GM18511 (cell line): ENCODE results near the gene CBLN3.

ENCODE experiments used
- ATAC-seq: cut with Tn5 transposase; IDR thresholded peaks from one replicate; pipeline ENCODE4 v1.9.1; 2021; ENCODE audit warnings: mild to moderate bottlenecking, moderate library complexity; ENCODE audit not compliant: unreplicated experiment

The CBLN3 gene

DNA sequence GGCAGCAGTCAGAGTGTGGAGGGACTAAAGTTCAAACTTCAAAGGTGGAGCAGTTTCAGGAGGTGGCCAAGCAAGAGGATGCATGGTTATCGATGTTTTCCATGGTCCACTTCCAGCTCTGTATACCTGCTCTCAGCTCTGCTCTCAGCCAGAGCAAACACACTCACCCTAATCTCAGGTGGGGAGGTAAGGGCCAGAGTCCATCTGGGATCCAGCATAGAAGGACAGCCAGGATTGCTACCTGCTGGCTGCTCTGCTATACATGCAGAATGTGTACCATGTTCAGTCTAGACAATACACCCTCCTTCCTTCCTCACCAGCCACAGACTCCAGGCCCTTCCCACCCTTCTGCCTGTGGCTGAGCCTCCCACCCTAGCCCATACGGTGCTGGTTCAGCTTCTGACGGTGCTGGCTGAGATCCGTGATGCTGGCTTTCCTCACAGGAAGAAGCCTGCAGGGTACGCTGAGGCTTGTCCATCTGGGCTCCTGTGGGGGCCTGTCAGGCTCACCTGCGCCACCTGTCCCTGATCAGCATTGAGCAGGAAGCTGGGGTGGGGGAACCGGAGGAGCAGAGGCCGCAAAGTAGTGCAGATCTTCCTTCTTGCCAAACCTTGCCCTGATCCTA, 2.4 kb downstream of the CBLN3 start:
- no peak for ATAC-seq

DNA sequence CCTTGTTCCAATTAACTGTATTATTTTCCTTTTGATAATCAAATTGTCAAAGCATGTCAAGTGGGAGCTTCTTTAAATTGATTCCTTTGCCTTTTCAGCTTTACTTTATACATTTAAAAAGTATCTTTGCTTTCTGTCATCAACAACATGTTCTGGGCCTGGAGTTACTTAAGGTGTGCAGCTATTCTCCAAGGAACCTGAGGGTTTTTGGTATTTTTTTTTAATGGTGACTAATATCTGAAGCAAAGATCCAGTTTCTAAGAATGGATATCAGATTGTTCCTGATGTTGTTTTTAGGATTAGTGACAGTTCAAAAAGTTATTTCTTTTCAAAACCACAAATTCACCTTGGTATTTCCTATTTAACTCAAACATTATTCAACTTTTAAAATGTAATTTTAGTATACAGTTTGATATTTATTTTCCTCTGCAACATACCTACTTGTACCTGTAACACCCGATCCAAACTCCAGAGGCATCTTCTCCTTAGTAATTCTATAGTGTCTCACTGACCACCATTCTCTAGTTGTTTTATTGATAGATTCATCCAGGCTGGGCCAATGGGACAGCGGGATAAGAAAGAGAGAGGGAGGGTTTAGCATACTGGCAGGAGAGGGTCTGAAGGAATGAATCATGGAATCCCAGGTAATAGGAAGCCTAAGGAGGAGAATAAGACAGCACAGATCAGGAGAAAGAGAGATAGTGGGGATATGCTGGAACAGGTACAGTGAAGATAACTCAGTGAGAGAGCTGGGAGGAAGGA, 3.1 kb downstream of the CBLN3 start:
- no peak for ATAC-seq

DNA sequence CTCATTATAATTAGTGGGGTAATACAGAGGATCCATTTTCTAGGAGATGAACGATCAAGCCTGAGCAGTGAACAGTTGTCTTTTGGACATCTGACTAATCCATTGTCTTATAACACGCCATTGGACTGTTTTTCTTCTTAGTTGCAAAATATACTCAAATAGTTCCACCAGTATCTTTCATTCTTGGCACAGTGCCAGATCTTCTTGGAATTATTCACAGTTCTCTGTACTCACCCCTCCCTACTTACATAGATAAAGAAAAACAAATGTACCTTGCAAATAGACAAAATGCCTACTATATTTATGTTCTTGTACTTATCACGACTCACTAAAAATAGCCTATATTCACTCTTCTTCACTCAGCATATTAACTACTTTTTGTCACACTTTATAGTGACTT, 3.8 kb downstream of the CBLN3 start:
- no peak for ATAC-seq

DNA sequence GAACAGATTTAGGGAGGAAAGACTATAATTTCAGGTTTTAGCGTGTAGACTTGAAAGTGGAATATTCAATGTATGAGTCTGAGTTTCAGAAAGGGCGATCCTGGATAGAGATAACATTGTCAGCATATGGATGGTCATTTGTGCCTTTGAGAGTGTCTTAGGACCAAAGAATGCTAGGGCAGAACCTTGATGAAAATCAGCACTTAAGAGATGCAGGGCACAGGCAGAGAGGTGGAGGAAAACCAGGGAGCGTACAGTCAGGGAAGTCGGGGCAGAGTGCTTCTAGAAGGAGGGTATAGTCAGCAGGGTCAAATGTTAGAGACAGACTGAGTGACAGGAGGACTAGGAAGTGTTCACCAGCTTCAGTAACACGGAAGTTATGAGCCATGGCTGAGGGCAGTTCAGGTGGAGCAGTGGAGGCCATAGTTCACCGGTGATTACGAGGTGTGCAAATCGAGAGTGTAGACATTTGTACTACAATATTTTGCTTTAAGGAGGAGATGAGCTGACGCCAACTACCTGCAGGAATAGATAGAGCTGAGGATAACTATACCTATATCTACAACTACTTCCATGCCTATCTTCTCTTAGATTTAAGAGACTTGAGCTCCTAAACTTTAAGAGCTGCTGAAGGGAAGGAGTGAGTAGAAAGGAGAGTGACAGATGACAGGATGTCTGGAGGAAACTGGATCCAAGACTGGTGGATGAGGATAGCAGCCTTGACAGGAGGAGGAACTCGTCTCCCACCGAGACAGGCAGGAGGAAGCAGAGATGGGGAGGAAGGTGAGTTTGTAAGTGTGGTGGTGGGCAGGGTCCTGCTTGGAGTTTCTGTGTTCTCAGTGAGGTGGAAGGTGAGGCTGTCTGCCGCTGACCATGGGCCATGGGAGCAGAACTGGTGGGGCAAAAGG, 6.5 kb downstream of the CBLN3 start:
- ATAC-seq = no peak

DNA sequence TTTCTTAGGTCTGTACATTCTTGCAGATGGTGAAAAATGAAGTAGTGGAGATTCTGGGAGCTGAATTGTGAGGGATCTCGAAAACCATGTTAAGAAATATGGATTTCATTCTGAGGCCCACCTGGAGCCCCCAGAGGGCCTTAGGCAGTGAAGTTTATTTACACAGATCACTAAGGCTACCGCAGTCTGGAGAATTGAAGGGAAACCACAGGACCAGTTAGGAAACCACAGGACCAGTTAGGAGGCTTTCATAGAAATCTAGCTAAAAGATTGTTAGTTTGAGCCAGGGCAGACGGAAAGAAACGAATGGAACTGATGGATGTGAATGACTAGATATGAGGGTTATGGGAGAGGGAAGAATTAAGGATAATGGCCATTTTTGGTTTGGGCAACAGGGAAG, 7.2 kb downstream of the CBLN3 start:
- no peak for ATAC-seq

DNA sequence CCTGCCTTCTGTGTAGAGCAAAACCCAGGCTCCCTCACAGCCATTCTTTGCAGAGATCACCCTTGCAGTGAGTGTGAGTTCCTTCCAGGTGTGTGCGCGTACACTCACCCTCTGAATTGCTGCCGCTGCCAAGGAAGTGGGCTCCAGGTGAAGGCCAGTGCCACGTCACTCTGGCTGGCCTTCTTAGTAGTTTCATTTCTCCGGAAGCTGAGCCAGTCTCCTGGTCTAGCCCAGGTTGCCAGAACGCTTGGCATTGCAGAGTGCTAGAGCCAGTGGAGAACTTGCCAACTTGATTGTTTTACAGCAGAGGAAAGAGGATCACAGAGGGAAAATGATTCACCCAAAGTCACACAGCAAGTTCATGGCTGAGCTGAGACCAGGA, 11.0 kb downstream of the CBLN3 start:
- no peak for ATAC-seq

DNA sequence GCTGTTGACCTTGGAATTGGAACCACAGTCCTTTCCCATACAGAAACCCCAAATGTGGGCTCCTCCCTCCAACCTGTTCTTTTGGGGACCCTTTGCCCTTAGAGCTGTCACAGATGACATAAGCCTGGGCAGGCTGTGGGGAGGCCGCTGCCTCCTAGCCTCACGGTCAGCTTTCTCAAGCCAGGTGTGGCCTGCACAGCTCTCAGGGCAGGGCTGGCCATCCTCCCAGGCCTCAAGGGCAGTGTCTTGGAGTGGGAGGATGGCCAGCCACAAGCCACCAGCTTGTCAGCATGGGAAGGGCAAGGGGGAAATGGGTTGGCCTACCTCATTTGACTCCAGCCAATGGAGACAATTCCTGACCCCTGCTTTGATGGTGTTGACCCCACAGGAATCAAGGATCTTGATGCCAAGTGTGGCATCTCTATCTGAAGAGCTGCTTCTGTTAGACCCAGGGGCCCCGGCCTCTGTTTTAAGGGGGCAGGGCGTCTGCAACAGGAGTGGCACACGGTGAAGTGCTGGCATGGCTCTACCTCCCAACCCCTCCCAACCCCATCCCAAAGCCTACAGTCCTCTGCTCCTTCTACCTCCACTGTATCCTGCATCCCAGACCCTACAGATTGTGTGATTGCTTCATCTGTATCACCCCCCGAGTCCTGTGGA, 11.5 kb downstream of the CBLN3 start:
- no peak for ATAC-seq

DNA sequence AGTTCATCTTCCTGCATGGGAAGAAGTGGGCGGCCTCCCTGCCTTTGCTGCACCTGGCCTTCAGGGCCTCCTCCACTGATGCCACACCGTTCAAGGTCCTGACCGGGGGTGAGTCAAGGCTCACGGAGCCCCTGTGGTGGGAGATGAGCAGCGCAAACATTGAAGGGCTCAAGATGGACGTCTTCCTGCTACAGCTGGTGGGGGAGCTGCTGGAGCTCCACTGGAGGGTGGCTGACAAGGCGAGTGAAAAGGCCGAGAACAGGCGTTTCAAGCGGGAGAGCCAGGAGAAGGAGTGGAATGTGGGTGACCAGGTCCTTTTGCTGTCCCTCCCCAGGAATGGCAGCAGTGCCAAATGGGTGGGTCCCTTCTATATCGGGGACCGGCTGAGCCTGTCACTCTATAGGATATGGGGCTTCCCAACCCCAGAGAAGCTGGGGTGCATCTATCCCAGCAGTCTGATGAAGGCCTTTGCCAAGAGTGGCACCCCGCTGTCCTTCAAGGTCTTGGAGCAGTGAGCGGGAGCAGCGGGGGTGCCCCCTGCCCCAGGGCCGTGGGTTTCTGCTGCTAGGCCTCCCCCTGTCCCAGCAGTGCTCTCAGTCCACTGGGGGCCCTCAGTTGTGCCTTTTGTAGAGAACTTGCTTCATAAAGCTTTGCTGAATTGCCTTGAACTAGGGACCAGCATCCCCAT, 12.4 kb downstream of the CBLN3 start:
- no peak for ATAC-seq

DNA sequence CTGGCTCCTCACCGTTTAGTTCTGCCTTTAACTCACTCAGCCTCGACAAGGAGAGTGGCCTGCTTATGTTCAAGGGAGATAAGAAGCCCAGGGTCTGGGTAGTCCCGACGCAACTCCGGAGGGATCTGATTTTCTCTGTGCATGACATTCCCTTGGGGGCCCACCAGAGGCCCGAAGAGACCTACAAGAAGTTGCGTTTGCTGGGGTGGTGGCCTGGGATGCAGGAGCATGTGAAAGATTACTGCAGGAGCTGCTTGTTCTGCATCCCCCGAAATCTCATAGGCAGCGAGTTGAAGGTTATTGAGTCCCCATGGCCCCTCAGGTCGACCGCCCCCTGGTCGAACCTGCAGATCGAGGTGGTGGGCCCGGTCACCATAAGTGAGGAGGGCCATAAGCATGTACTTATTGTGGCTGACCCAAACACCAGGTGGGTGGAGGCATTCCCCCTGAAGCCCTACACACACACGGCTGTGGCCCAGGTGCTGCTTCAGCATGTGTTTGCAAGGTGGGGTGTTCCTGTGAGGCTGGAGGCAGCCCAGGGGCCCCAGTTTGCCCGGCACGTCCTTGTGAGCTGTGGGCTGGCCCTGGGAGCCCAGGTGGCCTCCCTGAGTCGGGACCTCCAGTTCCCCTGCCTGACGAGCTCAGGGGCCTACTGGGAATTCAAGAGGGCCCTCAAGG, 13.1 kb downstream of the CBLN3 start:
- ATAC-seq = no peak

DNA sequence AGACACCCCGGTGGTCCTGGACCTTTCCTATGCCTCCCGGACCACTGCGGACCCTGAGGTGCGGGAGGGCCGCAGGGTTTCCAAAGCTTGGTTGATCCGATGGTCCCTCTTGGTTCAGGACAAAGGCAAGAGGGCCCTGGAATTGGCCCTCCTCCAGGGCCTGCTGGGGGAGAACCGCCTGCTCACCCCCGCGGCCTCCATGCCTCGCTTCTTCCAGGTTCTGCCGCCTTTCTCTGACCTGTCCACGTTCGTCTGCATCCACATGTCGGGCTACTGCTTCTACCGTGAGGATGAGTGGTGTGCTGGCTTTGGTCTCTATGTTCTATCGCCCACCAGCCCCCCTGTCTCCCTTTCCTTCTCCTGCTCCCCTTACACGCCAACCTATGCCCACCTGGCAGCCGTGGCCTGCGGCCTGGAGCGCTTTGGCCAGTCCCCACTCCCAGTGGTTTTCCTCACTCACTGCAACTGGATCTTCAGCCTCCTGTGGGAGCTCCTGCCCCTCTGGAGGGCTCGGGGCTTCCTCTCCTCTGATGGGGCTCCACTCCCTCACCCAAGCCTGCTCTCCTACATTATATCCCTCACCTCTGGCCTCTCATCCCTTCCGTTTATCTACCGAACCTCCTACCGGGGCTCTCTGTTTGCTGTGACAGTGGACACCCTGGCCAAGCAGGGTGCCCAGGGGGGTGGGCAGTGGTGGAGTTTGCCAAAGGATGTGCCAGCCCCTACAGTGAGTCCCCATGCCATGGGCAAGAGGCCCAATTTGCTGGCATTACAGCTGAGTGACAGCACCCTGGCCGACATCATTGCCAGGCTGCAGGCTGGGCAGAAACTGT, 13.8 kb downstream of the CBLN3 start:
- ATAC-seq = no peak

DNA sequence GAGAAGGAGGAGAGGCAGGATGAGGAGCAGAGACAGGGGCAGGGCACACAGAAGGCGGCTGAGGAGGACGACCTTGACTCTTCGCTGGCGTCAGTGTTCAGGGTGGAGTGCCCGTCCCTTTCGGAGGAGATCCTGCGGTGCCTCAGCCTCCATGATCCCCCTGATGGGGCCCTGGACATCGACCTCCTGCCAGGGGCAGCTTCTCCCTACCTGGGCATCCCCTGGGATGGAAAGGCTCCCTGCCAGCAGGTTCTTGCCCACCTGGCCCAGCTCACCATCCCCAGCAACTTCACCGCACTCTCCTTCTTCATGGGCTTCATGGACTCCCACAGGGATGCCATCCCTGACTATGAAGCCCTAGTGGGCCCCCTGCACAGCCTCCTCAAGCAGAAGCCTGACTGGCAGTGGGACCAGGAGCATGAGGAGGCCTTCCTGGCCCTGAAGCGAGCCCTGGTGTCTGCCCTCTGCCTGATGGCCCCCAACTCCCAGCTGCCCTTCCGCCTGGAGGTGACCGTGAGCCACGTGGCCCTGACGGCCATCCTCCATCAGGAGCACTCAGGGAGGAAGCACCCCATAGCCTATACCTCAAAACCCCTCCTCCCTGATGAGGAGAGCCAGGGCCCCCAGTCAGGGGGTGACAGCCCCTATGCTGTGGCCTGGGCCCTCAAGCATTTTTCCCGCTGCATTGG, 14.6 kb downstream of the CBLN3 start:
- ATAC-seq = no peak

DNA sequence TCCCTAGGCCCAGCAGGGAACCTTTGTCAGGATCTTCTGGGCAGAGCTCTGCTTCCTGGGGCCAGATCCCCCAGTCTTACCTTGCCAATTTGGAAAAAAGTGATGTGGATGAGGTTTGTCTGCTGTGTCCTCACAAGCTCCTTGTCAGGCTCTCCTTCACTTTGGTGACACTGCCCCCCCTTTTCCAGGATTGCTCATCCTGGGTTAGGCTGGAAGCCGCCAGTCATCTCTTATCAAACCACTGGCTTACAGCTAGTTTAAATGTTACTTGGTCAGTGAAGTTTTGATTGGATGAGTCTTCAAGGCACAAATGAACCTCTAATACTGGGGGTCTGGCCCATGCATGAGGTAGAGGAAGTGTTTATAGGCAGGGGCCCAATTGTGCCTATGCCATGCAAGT, 15.4 kb downstream of the CBLN3 start:
- no peak for ATAC-seq

DNA sequence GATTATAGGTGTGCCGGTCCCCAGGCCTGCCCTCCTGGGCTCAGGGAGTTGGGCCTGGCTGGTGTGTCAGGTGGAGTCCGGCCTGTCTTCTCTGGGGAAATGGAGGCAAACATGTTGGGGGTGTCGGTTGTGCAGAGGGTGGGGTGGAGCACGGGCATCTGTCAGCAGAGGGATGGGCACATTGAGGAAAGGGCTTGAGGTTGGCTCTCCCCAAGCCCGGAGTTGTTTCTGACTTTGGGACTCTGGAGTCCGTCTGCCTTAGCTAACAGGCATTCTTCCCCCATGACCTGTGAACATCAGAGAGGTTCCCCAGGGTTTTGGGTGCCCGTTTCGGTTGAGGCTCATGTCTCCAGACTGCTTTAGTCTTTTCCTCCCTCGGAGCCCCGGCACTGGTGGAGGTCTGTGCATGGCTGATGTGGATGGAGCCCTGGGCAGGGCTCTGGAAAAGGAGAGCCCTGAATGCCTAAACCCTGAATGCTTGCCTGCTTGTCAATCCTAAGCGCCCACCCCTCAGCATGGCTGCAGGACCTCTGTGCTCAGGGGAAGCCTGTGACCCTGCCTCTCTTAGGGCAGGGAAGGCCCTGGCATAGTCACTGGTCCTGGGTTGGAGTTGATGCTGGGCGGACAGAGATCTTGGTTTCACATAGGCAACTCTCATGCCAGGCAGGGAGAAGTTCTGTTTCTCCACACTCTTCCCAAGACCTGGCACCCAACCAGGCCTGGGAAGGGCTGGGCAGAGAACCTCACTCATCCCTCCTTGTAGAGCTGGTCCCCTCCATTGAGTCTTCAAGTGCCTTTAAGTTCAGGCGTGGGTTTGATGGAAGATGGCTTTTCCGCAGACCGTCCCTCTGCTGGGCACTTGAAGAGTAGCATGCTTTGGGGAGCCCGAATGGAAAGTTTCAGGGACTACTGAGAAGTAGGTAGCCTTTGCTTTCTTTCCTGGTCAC, 17.8 kb downstream of the CBLN3 start:
- ATAC-seq = peak; percentile 85

DNA sequence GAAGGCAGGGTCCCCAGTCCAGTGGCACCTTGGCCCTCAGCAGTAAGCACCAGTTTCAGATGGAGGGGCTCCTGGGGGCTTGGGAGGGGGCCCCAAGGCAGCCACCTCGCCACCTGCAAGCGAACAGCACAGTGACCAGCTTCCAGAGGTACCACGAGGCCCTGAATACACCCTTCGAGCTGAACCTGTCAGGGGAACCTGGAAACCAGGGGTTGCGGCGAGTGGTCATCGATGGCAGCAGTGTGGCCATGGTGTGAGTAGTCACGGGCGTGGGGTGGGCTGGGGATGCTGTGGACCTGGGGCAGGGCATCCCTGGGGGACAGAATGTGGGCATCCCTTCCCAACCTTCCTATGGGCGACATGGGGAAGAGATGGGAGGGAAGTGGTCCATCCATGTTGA, 19.5 kb downstream of the CBLN3 start:
- ATAC-seq = no peak

DNA sequence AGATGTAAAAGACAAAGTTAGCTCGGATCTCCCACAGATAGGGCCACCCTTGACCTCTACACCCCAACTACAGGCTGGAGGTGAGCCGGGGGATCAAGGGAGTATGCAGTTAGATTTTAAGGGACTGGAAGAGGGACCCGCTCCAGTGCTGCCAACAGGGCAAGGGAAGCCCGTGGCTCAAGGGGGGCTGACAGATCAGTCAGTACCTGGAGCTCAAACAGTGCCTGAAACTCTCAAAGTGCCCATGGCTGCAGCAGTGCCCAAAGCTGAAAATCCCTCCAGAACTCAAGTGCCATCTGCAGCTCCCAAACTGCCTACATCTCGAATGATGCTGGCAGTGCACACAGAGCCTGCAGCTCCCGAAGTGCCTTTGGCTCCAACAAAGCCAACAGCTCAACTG, 20.3 kb downstream of the CBLN3 start:
- no peak for ATAC-seq

DNA sequence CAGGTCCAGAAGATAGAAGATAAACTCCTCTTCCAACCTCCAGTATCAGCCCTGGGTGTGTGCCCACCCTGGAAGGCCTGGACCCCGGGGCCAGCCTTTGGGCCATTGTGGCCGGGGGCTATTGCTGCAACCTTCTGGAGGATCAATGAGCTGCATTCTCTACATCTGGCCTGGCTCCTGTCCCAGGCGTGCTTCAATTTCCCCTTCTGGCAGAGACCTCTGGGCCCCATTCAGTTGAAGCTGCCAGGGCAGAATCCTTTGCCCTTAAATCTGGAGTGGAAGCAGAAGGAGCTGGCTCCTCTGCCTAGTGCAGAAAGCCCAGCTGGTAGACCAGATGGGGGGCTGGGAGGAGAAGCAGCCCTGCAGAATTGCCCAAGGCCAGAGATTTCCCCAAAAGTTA, 20.7 kb downstream of the CBLN3 start:
- ATAC-seq = no peak

DNA sequence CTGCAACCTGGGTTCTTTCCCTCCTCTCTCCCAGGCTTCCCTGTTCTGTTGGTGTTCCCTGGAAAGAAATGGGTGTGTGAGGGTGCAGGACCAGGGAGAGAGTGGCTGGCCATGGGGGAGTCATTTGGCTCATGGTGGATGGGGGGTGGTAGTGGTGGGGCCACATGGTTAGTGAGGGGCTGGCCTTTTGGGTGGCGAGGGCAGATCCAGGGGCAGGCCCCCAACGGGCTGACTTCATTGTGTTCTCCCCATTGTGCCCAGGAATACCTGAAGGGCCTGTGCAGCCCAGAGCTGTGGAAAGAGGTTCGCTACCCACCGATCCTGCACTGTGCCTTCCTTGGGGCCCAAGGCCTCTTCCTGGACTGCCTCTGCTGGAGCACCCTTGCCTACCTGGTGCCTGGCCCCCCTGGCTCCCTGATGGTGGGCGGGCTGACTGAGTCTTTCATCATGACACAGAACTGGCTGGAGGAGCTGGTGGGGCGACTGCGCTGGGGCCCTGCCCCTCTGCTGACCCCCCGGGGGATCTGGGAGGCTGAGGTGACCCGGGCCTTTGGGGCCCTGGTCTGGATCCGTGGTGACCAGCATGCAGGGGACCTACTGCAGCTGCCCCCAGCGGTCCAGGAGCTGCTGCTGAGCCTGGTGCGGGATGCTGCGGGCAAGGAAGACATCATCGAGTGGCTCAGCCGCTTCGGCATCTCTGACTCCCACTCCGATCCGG, 21.7 kb downstream of the CBLN3 start:
- no peak for ATAC-seq
